ENCODE measurements around the gene C1QA.

Gene C1QA

GRCh38 chr1:22676916-22677583 lies 40.6 kb downstream of the C1QA start:
- DNase-seq, result no peak

GRCh38 chr1:22677931-22678896 lies 41.8 kb downstream of the C1QA start:
- no peak for DNase-seq

- DNase-seq, result no peak
These were observed 44.3 kb downstream of the C1QA start for GRCh38 chr1:22680726-22681125.

GRCh38 chr1:22681556-22682276 lies 45.3 kb downstream of the C1QA start:
- no peak for DNase-seq

- DNase-seq, result no peak
These were observed 47.1 kb downstream of the C1QA start for GRCh38 chr1:22683547-22683946.

- DNase-seq, result no peak
These were observed 49.2 kb downstream of the C1QA start for GRCh38 chr1:22685591-22686059.

- DNase-seq, result no peak
These were observed 50.8 kb downstream of the C1QA start for GRCh38 chr1:22687191-22687590.

- DNase-seq, result no peak
These were observed 52.0 kb downstream of the C1QA start for GRCh38 chr1:22688466-22688865.
